ENCODE results near the gene ZFHX2. TPM values are rescaled to one million over a fixed set of nuclear protein-coding genes. Genes with fewer than 3 reads are reported as not detected.

The ZFHX2 gene
- total and polyA plus RNA-seq, 2 of the 13 experiments (the other 11 are each of a cell fraction or from before 2014, with no cell fraction given): 0.17 to 0.44 TPM

DNA sequence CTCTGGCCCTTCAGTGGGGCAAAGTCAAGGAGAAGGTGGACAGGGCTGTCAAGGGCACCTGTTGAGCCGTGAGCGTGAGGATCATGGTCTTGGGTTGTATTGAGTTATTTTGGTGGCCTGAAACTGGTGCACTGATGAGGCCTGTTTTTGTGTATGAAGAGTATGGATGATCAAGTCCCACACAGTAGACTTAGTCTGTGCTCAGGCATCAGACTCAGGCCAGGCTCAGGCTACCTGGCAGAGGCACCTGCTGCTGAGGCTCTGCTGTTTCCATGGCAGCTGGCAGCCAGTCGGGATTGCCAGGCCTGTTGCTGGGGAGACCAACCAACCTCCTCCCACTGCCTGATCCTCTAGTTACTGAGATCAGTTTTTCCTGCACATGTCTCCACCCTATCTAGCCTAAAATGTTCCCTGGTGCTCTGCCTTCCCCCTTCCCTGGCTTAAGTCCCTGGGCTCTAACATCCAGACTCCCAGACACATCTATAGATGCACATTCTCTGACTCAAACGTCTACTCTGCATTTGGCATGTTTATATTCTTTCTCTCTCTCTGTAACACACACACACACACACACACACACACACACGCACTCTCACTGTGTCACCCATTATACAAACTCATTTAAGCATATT lies 21.9 kb upstream of the ZFHX2 start:
- WGBS (ENCODE audit: low lambda C conversion rate): 46% methylated on average over 5 of the region's 5 CpGs
- in situ Hi-C loops (cut with HindIII; ENCODE audit: extremely low pct_ligation_motif_present, low pct_unique_long_range_greater_than_20kb): no loop called here
- Histone ChIP-seq H3K79me2 (ENCODE audit: insufficient read depth, low read length) (no peaks in the 10 kb centered on the region), H3K9ac (ENCODE audit: insufficient read depth, low read depth, low read length) (no peak overlapping the region), H4K20me1 (ENCODE audit: insufficient read depth, low read length) (no peaks in the 10 kb centered on the region), H3K4me3 (replicated peaks in 1 of 3; ENCODE audit: insufficient read depth in 1 of 3, low read depth in 2 of 3, low read length in 3 of 3) (no peak overlapping the region), H3K27me3 (ENCODE audit: control insufficient read depth in 1 of 2, insufficient read depth in 2 of 2, low read length in 2 of 2) (peaks cover 2 to 8% of the 10 kb centered on the region in 2 experiments; a peak in 2 of 5 replicates), H3K27ac (ENCODE audit: extremely low read length, insufficient read depth, low read length) (no peak overlapping the region), H3K4me1 (ENCODE audit: insufficient read depth, low read length) (peaks cover 46% of the 10 kb centered on the region), H2AFZ (ENCODE audit: low read length) (no peak overlapping the region), H3K36me3 (replicated peaks in 1 of 2; ENCODE audit: control insufficient read depth in 1 of 2, insufficient read depth in 2 of 2, low read length in 2 of 2) (no peaks in the 10 kb centered on the region), H3K4me2 (ENCODE audit: low read depth, low read length) (no peak overlapping the region), H3K9me3 (ENCODE audit: low read length) (no peaks in the 10 kb centered on the region)
- ATAC-seq (no peak), FAIRE-seq (no peak), DNase-seq (ENCODE audit: low spot score) (no peak)
- ChIA-PET POLR2A (interaction anchor here (2.0 to 3.7 kb wide), 4 partner anchors 8 to 15 kb away, joined by 5 to 46 read pairs (median 10); no protein-coding TSS in a partner anchor), CTCF (ENCODE audit: low intra/inter-chr PET ratio, low total read pairs) (no interaction called here)
- intact Hi-C loops (cut with micrococcal nuclease; ENCODE audit: unreplicated experiment): no loop called here
- BruUV-seq (replicated peaks): no TSS peak
- TF ChIP-seq ZNF558 (CRISPR knock-in tag; IDR thresholded peaks at IDR 0.05; ENCODE audit: borderline replicate concordance) (0 out of 2 replicates have a peak, but pooled peaks have one; percentile 51), CBX1 (IDR thresholded peaks at IDR 0.05; ENCODE audit: low read depth) (no peak), ZNF704 (CRISPR knock-in tag; IDR thresholded peaks at IDR 0.05; ENCODE audit: borderline replicate concordance) (no peak), CHCHD3 (CRISPR knock-in tag; IDR thresholded peaks at IDR 0.05) (no peak), RCOR2 (CRISPR knock-in tag; IDR thresholded peaks at IDR 0.05) (no peak), ZNF33A (CRISPR knock-in tag; IDR thresholded peaks at IDR 0.05; ENCODE audit: borderline replicate concordance) (no peak), FOXK2 (IDR thresholded peaks at IDR 0.05) (no peak), CEBPB (IDR thresholded peaks at IDR 0.05; ENCODE audit: borderline replicate concordance, low read depth, low read length) (no peak), TRIM22 (IDR thresholded peaks at IDR 0.05) (no peak), NRL (CRISPR knock-in tag; IDR thresholded peaks at IDR 0.05; ENCODE audit: borderline replicate concordance) (0 out of 2 replicates have a peak, but pooled peaks have one; percentile 49), PAWR (CRISPR knock-in tag; IDR thresholded peaks at IDR 0.05; ENCODE audit: borderline replicate concordance) (no peak), MATR3 (CRISPR knock-in tag; IDR thresholded peaks at IDR 0.05) (no peak), HES4 (CRISPR knock-in tag; IDR thresholded peaks at IDR 0.05; ENCODE audit: borderline replicate concordance) (peak; percentile 33; the same call in 1 of the 2 replicates), RBM22 (optimal IDR thresholded peaks at IDR 0.05; ENCODE audit: low read length) (no peak)
- TF ChIP-seq, protein P1, sequence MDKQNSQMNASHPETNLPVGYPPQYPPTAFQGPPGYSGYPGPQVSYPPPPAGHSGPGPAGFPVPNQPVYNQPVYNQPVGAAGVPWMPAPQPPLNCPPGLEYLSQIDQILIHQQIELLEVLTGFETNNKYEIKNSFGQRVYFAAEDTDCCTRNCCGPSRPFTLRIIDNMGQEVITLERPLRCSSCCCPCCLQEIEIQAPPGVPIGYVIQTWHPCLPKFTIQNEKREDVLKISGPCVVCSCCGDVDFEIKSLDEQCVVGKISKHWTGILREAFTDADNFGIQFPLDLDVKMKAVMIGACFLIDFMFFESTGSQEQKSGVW (CRISPR knock-in tag; IDR thresholded peaks at IDR 0.05; ENCODE audit: borderline replicate concordance): 0 out of 2 replicates have a peak, but pooled peaks have one; percentile 51
- TF ChIP-seq, protein P2, sequence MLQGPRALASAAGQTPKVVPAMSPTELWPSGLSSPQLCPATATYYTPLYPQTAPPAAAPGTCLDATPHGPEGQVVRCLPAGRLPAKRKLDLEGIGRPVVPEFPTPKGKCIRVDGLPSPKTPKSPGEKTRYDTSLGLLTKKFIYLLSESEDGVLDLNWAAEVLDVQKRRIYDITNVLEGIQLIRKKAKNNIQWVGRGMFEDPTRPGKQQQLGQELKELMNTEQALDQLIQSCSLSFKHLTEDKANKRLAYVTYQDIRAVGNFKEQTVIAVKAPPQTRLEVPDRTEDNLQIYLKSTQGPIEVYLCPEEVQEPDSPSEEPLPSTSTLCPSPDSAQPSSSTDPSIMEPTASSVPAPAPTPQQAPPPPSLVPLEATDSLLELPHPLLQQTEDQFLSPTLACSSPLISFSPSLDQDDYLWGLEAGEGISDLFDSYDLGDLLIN (CRISPR knock-in tag; IDR thresholded peaks at IDR 0.05; ENCODE audit: borderline replicate concordance): no peak
- TF ChIP-seq, protein P3, sequence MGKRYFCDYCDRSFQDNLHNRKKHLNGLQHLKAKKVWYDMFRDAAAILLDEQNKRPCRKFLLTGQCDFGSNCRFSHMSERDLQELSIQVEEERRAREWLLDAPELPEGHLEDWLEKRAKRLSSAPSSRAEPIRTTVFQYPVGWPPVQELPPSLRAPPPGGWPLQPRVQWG (CRISPR knock-in tag; IDR thresholded peaks at IDR 0.05; ENCODE audit: borderline replicate concordance, low read depth): 0 out of 2 replicates have a peak, but pooled peaks have one; percentile 60
- TF ChIP-seq, protein P4, sequence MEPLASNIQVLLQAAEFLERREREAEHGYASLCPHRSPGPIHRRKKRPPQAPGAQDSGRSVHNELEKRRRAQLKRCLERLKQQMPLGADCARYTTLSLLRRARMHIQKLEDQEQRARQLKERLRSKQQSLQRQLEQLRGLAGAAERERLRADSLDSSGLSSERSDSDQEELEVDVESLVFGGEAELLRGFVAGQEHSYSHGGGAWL (CRISPR knock-in tag; IDR thresholded peaks at IDR 0.05): no peak

All from HepG2 (cell line).